ENCODE results near the gene PLAC1.

DNA sequence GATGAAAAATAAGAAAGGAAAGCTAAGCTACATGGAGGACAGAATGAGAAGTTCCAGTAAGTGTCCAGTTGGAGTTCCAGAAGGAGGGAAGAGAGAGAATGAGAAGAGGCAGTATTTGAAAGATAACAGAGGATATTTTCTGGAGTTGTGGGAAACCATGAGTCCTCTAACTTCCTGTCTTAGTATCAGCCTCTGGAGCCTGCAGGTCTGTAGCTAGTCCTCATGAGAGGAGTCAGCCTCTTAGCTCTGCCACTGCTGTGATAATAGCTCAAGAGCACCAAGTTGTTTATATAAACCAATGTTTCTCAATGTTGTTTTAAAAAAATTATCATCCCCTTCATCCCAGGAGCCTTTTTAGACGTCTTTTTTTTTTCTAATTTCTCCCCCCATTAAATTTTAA, 2.4 kb upstream of the PLAC1 start:
- TF ChIP-seq POLR2AphosphoS5 (IDR thresholded peaks at IDR 0.05; ENCODE audit: low read depth, low read length), result no peak
- TF ChIP-seq TAF1 (IDR thresholded peaks at IDR 0.05; ENCODE audit: low read depth, low read length), result no peak
- no peak for TF ChIP-seq POLR2A (IDR thresholded peaks at IDR 0.05; ENCODE audit: low read depth, low read length)
- no peak for TF ChIP-seq SPI1 (IDR thresholded peaks at IDR 0.05; ENCODE audit: low read depth, low read length)
